ENCODE results near the gene HLCS.

HLCS gene

GRCh38 chr21:36879827-36880226 is 86.6 kb downstream of the HLCS start:
- H3K18ac ChIP-seq (ENCODE audit: low read length), result no peak overlapping the region
- H3K4ac ChIP-seq (ENCODE audit: low read length), result no peak overlapping the region
- no peak overlapping the region for H3K4me3 ChIP-seq (ENCODE audit: low read length in 2 of 2)
- no peak overlapping the region for H3K23ac ChIP-seq (ENCODE audit: low read depth, low read length, poor library complexity)
- DNase-seq (ENCODE audit: low spot score), result no peak
- no peak overlapping the region for H4K91ac ChIP-seq (ENCODE audit: low read depth, low read length, poor library complexity)
- no peak overlapping the region for H2BK15ac ChIP-seq (ENCODE audit: low read length)
- H2AK5ac ChIP-seq (ENCODE audit: low read depth, low read length), result no peak overlapping the region
- H3K9ac ChIP-seq (ENCODE audit: low read depth, low read length, poor library complexity), result no peak overlapping the region
- H3K4me2 ChIP-seq (ENCODE audit: insufficient read depth, low read length, poor library complexity, severe bottlenecking), result no peak overlapping the region
- H3K9me3 ChIP-seq (replicated peaks in 1 of 2; ENCODE audit: control insufficient read depth in 2 of 2, insufficient read depth in 1 of 2, low read depth in 1 of 2, low read length in 2 of 2), result peaks cover 9 to 38% of the 10 kb centered on the region in 2 donors
- no peak overlapping the region for H2AFZ ChIP-seq (ENCODE audit: low read length)
- H4K8ac ChIP-seq (ENCODE audit: low read depth, low read length), result no peak overlapping the region
- no peaks in the 10 kb centered on the region for H3K27me3 ChIP-seq (ENCODE audit: control insufficient read depth in 3 of 3, insufficient read depth in 3 of 3, low read depth in 1 of 3, low read length in 3 of 3)
- H3K79me1 ChIP-seq (ENCODE audit: low read depth, low read length), result no peaks in the 10 kb centered on the region
- H2BK5ac ChIP-seq (ENCODE audit: low read length), result no peak overlapping the region
- no peaks in the 10 kb centered on the region for H3K36me3 ChIP-seq (replicated peaks in 1 of 2; ENCODE audit: control insufficient read depth in 2 of 2, insufficient read depth in 2 of 2, low read length in 2 of 2)
- H3K14ac ChIP-seq (ENCODE audit: low read length), result no peak overlapping the region
- H2BK12ac ChIP-seq (ENCODE audit: low read length), result no peak overlapping the region
- H2BK120ac ChIP-seq (ENCODE audit: low read depth, low read length), result no peak overlapping the region
- no CpG with 5 or more reads among the region's 4 CpGs for WGBS, 2 donors (ENCODE audit: extremely low coverage in 2 of 2, insufficient read length in 2 of 2, insufficient replicate concordance in 1 of 2)
- no peak overlapping the region for H3K27ac ChIP-seq (replicated peaks; ENCODE audit: low read length)
- no peaks in the 10 kb centered on the region for H3K4me1 ChIP-seq (ENCODE audit: control insufficient read depth in 2 of 2, insufficient read depth in 1 of 2, low read depth in 1 of 2, low read length in 2 of 2)

DNA sequence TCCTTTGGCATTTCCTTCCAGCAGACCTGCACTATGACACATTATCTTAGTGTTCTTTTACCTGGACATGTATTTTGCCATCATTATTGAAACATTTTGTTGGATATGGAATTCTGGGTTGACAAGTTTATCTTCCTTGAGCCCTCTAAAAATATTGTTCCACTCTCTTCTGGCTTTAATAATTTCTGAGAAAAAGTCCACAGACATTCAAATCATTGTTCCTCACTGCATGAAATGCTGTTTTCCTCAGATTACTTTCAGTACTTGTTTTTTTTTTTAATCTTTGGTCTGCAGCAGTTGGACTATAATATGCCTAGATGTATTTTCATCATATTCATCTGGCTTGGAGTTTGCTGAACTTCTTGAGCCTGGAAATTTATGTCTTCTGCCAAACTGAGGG is 88.7 kb downstream of the HLCS start:
- peaks cover 5 to 18% of the 10 kb centered on the region in 2 donors for H3K9me3 ChIP-seq (replicated peaks in 1 of 2; ENCODE audit: control insufficient read depth in 2 of 2, insufficient read depth in 1 of 2, low read depth in 1 of 2, low read length in 2 of 2)
- no peak overlapping the region for H3K18ac ChIP-seq (ENCODE audit: low read length)
- DNase-seq (ENCODE audit: low spot score), result no peak
- H3K4me2 ChIP-seq (ENCODE audit: insufficient read depth, low read length, poor library complexity, severe bottlenecking), result no peak overlapping the region
- no peak overlapping the region for H4K91ac ChIP-seq (ENCODE audit: low read depth, low read length, poor library complexity)
- H3K14ac ChIP-seq (ENCODE audit: low read length), result no peak overlapping the region
- H3K4me3 ChIP-seq (ENCODE audit: low read length in 2 of 2), result no peak overlapping the region
- no peak overlapping the region for H2BK12ac ChIP-seq (ENCODE audit: low read length)
- H2BK5ac ChIP-seq (ENCODE audit: low read length), result no peak overlapping the region
- no peak overlapping the region for H3K4ac ChIP-seq (ENCODE audit: low read length)
- no peak overlapping the region for H4K8ac ChIP-seq (ENCODE audit: low read depth, low read length)
- H2AFZ ChIP-seq (ENCODE audit: low read length), result no peak overlapping the region
- H2BK15ac ChIP-seq (ENCODE audit: low read length), result no peak overlapping the region
- H3K23ac ChIP-seq (ENCODE audit: low read depth, low read length, poor library complexity), result no peak overlapping the region
- H3K79me1 ChIP-seq (ENCODE audit: low read depth, low read length), result no peaks in the 10 kb centered on the region
- no peaks in the 10 kb centered on the region for H3K36me3 ChIP-seq (replicated peaks in 1 of 2; ENCODE audit: control insufficient read depth in 2 of 2, insufficient read depth in 2 of 2, low read length in 2 of 2)
- H3K27ac ChIP-seq (replicated peaks; ENCODE audit: low read length), result no peak overlapping the region
- no peak overlapping the region for H2BK120ac ChIP-seq (ENCODE audit: low read depth, low read length)
- no peaks in the 10 kb centered on the region for H3K4me1 ChIP-seq (ENCODE audit: control insufficient read depth in 2 of 2, insufficient read depth in 1 of 2, low read depth in 1 of 2, low read length in 2 of 2)
- H3K9ac ChIP-seq (ENCODE audit: low read depth, low read length, poor library complexity), result no peak overlapping the region
- H3K27me3 ChIP-seq (ENCODE audit: control insufficient read depth in 3 of 3, insufficient read depth in 3 of 3, low read depth in 1 of 3, low read length in 3 of 3), result no peaks in the 10 kb centered on the region
- H2AK5ac ChIP-seq (ENCODE audit: low read depth, low read length), result no peak overlapping the region

- H3K79me1 ChIP-seq (ENCODE audit: low read depth, low read length), result no peaks in the 10 kb centered on the region
- peak overlapping the region; percentile 83 for H2BK5ac ChIP-seq (ENCODE audit: low read length)
- peak overlapping the region; percentile 63 for H2BK120ac ChIP-seq (ENCODE audit: low read depth, low read length)
- no peak overlapping the region for H3K4ac ChIP-seq (ENCODE audit: low read length)
- peaks cover 5 to 16% of the 10 kb centered on the region in 2 donors for H3K9me3 ChIP-seq (replicated peaks in 1 of 2; ENCODE audit: control insufficient read depth in 2 of 2, insufficient read depth in 1 of 2, low read depth in 1 of 2, low read length in 2 of 2)
- H3K14ac ChIP-seq (ENCODE audit: low read length), result peak overlapping the region; percentile 95
- H3K36me3 ChIP-seq (replicated peaks in 1 of 2; ENCODE audit: control insufficient read depth in 2 of 2, insufficient read depth in 2 of 2, low read length in 2 of 2), result no peaks in the 10 kb centered on the region
- no peak for DNase-seq (ENCODE audit: low spot score)
- H3K4me3 ChIP-seq (ENCODE audit: low read length in 2 of 2), result no peak overlapping the region
- peak overlapping the region; percentile 2 for H4K91ac ChIP-seq (ENCODE audit: low read depth, low read length, poor library complexity)
- H3K27ac ChIP-seq (replicated peaks; ENCODE audit: low read length), result no peak overlapping the region
- peak overlapping the region; percentile 85 for H3K18ac ChIP-seq (ENCODE audit: low read length)
- no peaks in the 10 kb centered on the region for H3K27me3 ChIP-seq (ENCODE audit: control insufficient read depth in 3 of 3, insufficient read depth in 3 of 3, low read depth in 1 of 3, low read length in 3 of 3)
- no CpG with 5 or more reads among the region's 12 CpGs for WGBS, 2 donors (ENCODE audit: extremely low coverage in 2 of 2, insufficient read length in 2 of 2, insufficient replicate concordance in 1 of 2)
- H3K4me2 ChIP-seq (ENCODE audit: insufficient read depth, low read length, poor library complexity, severe bottlenecking), result no peak overlapping the region
- peak overlapping the region; percentile 91 for H3K23ac ChIP-seq (ENCODE audit: low read depth, low read length, poor library complexity)
- H2AK5ac ChIP-seq (ENCODE audit: low read depth, low read length), result no peak overlapping the region
- H2AFZ ChIP-seq (ENCODE audit: low read length), result no peak overlapping the region
- H3K4me1 ChIP-seq (ENCODE audit: control insufficient read depth in 2 of 2, insufficient read depth in 1 of 2, low read depth in 1 of 2, low read length in 2 of 2), result peaks cover 0 to 2% of the 10 kb centered on the region in 2 donors
- H2BK12ac ChIP-seq (ENCODE audit: low read length), result peak overlapping the region; percentile 49
- H3K9ac ChIP-seq (ENCODE audit: low read depth, low read length, poor library complexity), result no peak overlapping the region
- H2BK15ac ChIP-seq (ENCODE audit: low read length), result peak overlapping the region; percentile 5
- H4K8ac ChIP-seq (ENCODE audit: low read depth, low read length), result no peak overlapping the region
Observed at GRCh38 chr21:36874665-36875064, 91.8 kb downstream of the HLCS start.

- Histone ChIP-seq H3K27ac (replicated peaks; ENCODE audit: low read length) (no peak overlapping the region), H3K4me1 (ENCODE audit: control insufficient read depth in 2 of 2, insufficient read depth in 1 of 2, low read depth in 1 of 2, low read length in 2 of 2) (peaks cover 0 to 2% of the 10 kb centered on the region in 2 donors), H3K9ac (ENCODE audit: low read depth, low read length, poor library complexity) (no peak overlapping the region), H2AFZ (ENCODE audit: low read length) (no peak overlapping the region), H3K27me3 (ENCODE audit: control insufficient read depth in 3 of 3, insufficient read depth in 3 of 3, low read depth in 1 of 3, low read length in 3 of 3) (no peaks in the 10 kb centered on the region), H3K18ac (ENCODE audit: low read length) (no peak overlapping the region), H3K9me3 (replicated peaks in 1 of 2; ENCODE audit: control insufficient read depth in 2 of 2, insufficient read depth in 1 of 2, low read depth in 1 of 2, low read length in 2 of 2) (peaks cover 5 to 15% of the 10 kb centered on the region in 2 donors), H3K4ac (ENCODE audit: low read length) (no peak overlapping the region), H2AK5ac (ENCODE audit: low read depth, low read length) (no peak overlapping the region), H3K36me3 (replicated peaks in 1 of 2; ENCODE audit: control insufficient read depth in 2 of 2, insufficient read depth in 2 of 2, low read length in 2 of 2) (no peaks in the 10 kb centered on the region), H3K14ac (ENCODE audit: low read length) (no peak overlapping the region), H3K4me3 (ENCODE audit: low read length in 2 of 2) (no peak overlapping the region), H3K79me1 (ENCODE audit: low read depth, low read length) (no peaks in the 10 kb centered on the region), H2BK120ac (ENCODE audit: low read depth, low read length) (no peak overlapping the region), H4K91ac (ENCODE audit: low read depth, low read length, poor library complexity) (no peak overlapping the region), H3K23ac (ENCODE audit: low read depth, low read length, poor library complexity) (no peak overlapping the region), H3K4me2 (ENCODE audit: insufficient read depth, low read length, poor library complexity, severe bottlenecking) (no peak overlapping the region), H2BK5ac (ENCODE audit: low read length) (no peak overlapping the region), H2BK12ac (ENCODE audit: low read length) (no peak overlapping the region), H4K8ac (ENCODE audit: low read depth, low read length) (no peak overlapping the region), H2BK15ac (ENCODE audit: low read length) (no peak overlapping the region)
- DNase-seq (ENCODE audit: low spot score), result no peak
- WGBS, 2 donors (ENCODE audit: extremely low coverage in 2 of 2, insufficient read length in 2 of 2, insufficient replicate concordance in 1 of 2), result no CpG with 5 or more reads among the region's 1 CpG
Observed at GRCh38 chr21:36873513-36873912, 93.0 kb downstream of the HLCS start.

Data from neuronal stem cell (in vitro differentiated cells).